ENCODE measurements around the gene FAM78B.

DNA sequence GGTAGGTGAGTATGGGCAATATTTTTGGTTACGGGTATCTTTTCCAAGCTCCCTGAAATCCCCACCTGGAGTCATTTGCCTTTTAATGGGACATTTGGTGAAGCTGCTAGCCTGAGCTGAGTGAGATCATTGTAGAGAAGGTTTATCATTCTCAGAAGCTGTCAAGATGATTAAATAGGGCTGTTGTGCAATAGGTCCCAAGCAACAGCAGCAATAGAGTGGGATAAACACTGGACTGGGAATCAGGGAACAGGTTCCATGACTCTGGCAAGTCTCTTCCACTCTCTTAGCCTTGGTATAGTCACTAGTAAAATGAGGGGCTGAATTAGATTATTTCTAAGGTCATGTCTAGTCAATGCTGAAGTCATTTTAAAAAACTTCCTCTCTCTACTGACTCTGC lies 30.3 kb upstream of the FAM78B start:
- TF ChIP-seq GATA3 (IDR thresholded peaks at IDR 0.05; ENCODE audit: low read depth, low read length): no peak
- no peak for TF ChIP-seq GATA2 (IDR thresholded peaks at IDR 0.05; ENCODE audit: low read depth, low read length)
